Neural cell (in vitro differentiated cells): ENCODE measurements around the gene TMEM116. TPM values are rescaled to one million over a fixed set of nuclear protein-coding genes. Genes with fewer than 3 reads are reported as not detected.

ENCODE experiments used
- H2AFZ ChIP-seq: fragments of 200-600, 300-800 bp; sonication (generic), shearing (Covaris generic); 2 replicates; pipeline ENCODE4 v1.6.0; 2014; ENCODE audit warnings: low read depth, mild to moderate bottlenecking, antibody characterized with exemption, low read length, moderate library complexity
- H3F3A ChIP-seq: fragments of 200-600 bp; shearing (Covaris generic); 2 replicates; pipeline ENCODE4 v1.6.1; 2016; ENCODE audit warnings: mild to moderate bottlenecking, moderate library complexity, mixed read lengths, antibody characterized with exemption, low read length; ENCODE audit not compliant: insufficient read depth, poor library complexity, severe bottlenecking
- H3K27ac ChIP-seq: fragments of 200-600, 300-800 bp; sonication (generic), shearing (Covaris generic); 2 replicates; pipeline ENCODE4 v1.5.1; 2014; ENCODE audit warnings: mild to moderate bottlenecking, low read length, moderate library complexity
- H3K27me3 ChIP-seq: fragments of 300-800, 200-600 bp; sonication (generic), shearing (Covaris generic); 2 replicates; pipeline ENCODE4 v1.6.0; 2014; ENCODE audit warnings: mild to moderate bottlenecking, low read depth, low read length, moderate library complexity; ENCODE audit not compliant: insufficient read depth
- H3K36me3 ChIP-seq: fragments of 300-800, 200-600 bp; sonication (generic), shearing (Covaris generic); 2 replicates; pipeline ENCODE4 v1.5.1; 2014; ENCODE audit warnings: mild to moderate bottlenecking, antibody characterized with exemption, low read length, moderate library complexity; ENCODE audit not compliant: insufficient read depth
- H3K4me2 ChIP-seq: fragments of 300-800, 200-600 bp; sonication (generic), shearing (Covaris generic); 2 replicates; pipeline ENCODE4 v1.6.0; 2014; ENCODE audit warnings: mild to moderate bottlenecking, low read length
- H3K4me3 ChIP-seq: fragments of 300-800, 200-600 bp; sonication (generic), shearing (Covaris generic); 2 replicates; pipeline ENCODE4 v1.5.1; 2014; ENCODE audit warnings: mild to moderate bottlenecking, low read length, moderate library complexity
- H3K79me2 ChIP-seq: fragments of 200-600 bp; shearing (Covaris generic); replicated peaks from 2 replicates; pipeline ENCODE4 v1.6.0; 2014; ENCODE audit warnings: mild to moderate bottlenecking, low read length, moderate library complexity; ENCODE audit not compliant: insufficient read depth
- H3K9ac ChIP-seq: fragments of 300-800, 200-600 bp; sonication (generic), shearing (Covaris generic); 2 replicates; pipeline ENCODE4 v1.6.1; 2016; ENCODE audit warnings: mild to moderate bottlenecking, low read length, mixed read lengths
- H3K9me2 ChIP-seq: fragments of 200-600 bp; shearing (Covaris generic); 2 replicates; pipeline ENCODE4 v1.6.1; 2016; ENCODE audit warnings: mild to moderate bottlenecking, low read length, mixed read lengths; ENCODE audit not compliant: insufficient read depth
- H3K9me3 ChIP-seq: fragments of 200-600, 300-800 bp; sonication (generic), shearing (Covaris generic); 2 replicates; pipeline ENCODE4 v1.6.1; 2016; ENCODE audit warnings: mild to moderate bottlenecking, mixed run types, low read length, moderate library complexity, mixed read lengths
- H4K20me1 ChIP-seq: fragments of 200-600 bp; shearing (Covaris generic); 2 replicates; pipeline ENCODE4 v1.6.1; 2016; ENCODE audit warnings: mild to moderate bottlenecking, mixed run types; ENCODE audit not compliant: insufficient read depth
- EP300 ChIP-seq: fragments of 450-650 bp; conservative IDR thresholded peaks from 2 replicates; pipeline ENCODE4 v1.6.1; 2014; ENCODE audit warnings: antibody characterized with exemption, mild to moderate bottlenecking, moderate library complexity; ENCODE audit not compliant: poor library complexity, severe bottlenecking
- MXI1 ChIP-seq: fragments of 450-650 bp; conservative IDR thresholded peaks from 2 replicates; pipeline ENCODE4 v1.6.1; 2014; ENCODE audit warnings: antibody characterized with exemption, mild to moderate bottlenecking; ENCODE audit not compliant: poor library complexity, severe bottlenecking
- SMC3 ChIP-seq: fragments of 450-650 bp; conservative IDR thresholded peaks from 2 replicates; pipeline ENCODE4 v1.6.1; 2014; ENCODE audit warnings: antibody characterized with exemption, mild to moderate bottlenecking, moderate library complexity; ENCODE audit not compliant: poor library complexity
- TAF1 ChIP-seq: IDR thresholded peaks from 2 replicates; pipeline ENCODE4 v1.6.1; 2012; ENCODE audit warnings: low read depth
- polyA plus RNA-seq: library from polyadenylated mRNA; depleted of rRNA; stranded (reverse); fragments of >200 nt; gene quantifications from 2 replicates; pipeline ENCODE4 v1.2.3, GENCODE V29; 2014
- TF ChIP-seq, protein P1 (sequence below): fragments of 450-650 bp; IDR thresholded peaks from 2 replicates; pipeline ENCODE4 v1.5.1; 2014; ENCODE audit warnings: antibody characterized with exemption, mild to moderate bottlenecking, moderate library complexity; ENCODE audit not compliant: poor library complexity, severe bottlenecking
- TF ChIP-seq, protein P2 (sequence below): IDR thresholded peaks from 2 replicates; pipeline ENCODE4 v1.6.1; 2012; ENCODE audit warnings: borderline replicate concordance

Gene TMEM116
- polyA plus RNA-seq, 1 donor from 2014 or later, result 15.4 TPM

DNA sequence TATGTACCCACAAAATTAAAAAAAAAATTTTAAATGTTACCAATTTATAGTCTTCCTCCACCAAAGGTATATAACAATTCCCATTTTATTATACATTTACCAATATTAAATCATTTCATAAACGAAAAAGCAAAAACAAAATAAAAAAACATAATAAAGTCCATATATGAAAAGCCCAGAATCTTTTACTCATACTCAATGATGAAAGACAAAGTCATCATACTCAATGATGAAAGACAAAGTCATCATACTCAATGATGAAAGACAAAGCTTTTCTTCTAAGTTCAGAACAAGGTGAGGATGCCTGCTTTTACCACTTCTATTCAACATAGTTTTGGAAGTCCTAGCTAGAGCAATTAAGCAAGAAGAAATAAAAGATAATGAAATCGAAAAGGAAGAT is 28.1 kb downstream of the TMEM116 start:
- no peak overlapping the region for H3K9ac ChIP-seq
- no peak for TF ChIP-seq EP300
- TF ChIP-seq, protein P1, sequence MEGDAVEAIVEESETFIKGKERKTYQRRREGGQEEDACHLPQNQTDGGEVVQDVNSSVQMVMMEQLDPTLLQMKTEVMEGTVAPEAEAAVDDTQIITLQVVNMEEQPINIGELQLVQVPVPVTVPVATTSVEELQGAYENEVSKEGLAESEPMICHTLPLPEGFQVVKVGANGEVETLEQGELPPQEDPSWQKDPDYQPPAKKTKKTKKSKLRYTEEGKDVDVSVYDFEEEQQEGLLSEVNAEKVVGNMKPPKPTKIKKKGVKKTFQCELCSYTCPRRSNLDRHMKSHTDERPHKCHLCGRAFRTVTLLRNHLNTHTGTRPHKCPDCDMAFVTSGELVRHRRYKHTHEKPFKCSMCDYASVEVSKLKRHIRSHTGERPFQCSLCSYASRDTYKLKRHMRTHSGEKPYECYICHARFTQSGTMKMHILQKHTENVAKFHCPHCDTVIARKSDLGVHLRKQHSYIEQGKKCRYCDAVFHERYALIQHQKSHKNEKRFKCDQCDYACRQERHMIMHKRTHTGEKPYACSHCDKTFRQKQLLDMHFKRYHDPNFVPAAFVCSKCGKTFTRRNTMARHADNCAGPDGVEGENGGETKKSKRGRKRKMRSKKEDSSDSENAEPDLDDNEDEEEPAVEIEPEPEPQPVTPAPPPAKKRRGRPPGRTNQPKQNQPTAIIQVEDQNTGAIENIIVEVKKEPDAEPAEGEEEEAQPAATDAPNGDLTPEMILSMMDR, result no peak
- TF ChIP-seq TAF1, result no peak
- TF ChIP-seq, protein P2, sequence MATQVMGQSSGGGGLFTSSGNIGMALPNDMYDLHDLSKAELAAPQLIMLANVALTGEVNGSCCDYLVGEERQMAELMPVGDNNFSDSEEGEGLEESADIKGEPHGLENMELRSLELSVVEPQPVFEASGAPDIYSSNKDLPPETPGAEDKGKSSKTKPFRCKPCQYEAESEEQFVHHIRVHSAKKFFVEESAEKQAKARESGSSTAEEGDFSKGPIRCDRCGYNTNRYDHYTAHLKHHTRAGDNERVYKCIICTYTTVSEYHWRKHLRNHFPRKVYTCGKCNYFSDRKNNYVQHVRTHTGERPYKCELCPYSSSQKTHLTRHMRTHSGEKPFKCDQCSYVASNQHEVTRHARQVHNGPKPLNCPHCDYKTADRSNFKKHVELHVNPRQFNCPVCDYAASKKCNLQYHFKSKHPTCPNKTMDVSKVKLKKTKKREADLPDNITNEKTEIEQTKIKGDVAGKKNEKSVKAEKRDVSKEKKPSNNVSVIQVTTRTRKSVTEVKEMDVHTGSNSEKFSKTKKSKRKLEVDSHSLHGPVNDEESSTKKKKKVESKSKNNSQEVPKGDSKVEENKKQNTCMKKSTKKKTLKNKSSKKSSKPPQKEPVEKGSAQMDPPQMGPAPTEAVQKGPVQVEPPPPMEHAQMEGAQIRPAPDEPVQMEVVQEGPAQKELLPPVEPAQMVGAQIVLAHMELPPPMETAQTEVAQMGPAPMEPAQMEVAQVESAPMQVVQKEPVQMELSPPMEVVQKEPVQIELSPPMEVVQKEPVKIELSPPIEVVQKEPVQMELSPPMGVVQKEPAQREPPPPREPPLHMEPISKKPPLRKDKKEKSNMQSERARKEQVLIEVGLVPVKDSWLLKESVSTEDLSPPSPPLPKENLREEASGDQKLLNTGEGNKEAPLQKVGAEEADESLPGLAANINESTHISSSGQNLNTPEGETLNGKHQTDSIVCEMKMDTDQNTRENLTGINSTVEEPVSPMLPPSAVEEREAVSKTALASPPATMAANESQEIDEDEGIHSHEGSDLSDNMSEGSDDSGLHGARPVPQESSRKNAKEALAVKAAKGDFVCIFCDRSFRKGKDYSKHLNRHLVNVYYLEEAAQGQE, result no peak
- no peaks in the 10 kb centered on the region for H3K79me2 ChIP-seq
- no peaks in the 10 kb centered on the region for H3K27me3 ChIP-seq
- no peak overlapping the region for H3K4me3 ChIP-seq
- H3K9me2 ChIP-seq, result no peaks in the 10 kb centered on the region
- no peaks in the 10 kb centered on the region for H4K20me1 ChIP-seq
- H3K4me2 ChIP-seq, result no peak overlapping the region
- H3K9me3 ChIP-seq, result no peaks in the 10 kb centered on the region
- no peak overlapping the region for H2AFZ ChIP-seq
- no peaks in the 10 kb centered on the region for H3K36me3 ChIP-seq
- no peaks in the 10 kb centered on the region for H3F3A ChIP-seq
- H3K27ac ChIP-seq, result no peak overlapping the region

DNA sequence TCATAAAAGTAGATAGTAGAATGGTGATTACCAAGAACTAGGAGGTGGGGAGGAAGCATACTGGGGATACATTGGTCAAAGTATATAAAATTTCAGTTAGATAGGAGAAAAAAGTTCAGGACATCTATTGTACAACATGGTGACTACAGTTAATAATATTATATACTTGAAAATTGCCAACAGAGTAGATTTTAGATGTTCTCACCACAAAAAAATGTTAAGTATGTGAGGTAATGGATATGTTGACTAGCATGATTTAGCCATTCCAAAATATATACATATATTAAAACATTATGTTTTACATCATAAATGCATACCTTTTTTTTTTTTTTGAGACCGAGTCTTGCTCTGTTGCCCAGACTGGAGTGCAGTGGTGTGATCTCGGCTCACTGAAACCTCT is 31.0 kb downstream of the TMEM116 start:
- Histone ChIP-seq H3K79me2 (no peaks in the 10 kb centered on the region), H2AFZ (no peak overlapping the region), H3F3A (no peaks in the 10 kb centered on the region), H3K4me3 (no peak overlapping the region), H3K36me3 (no peaks in the 10 kb centered on the region), H3K9ac (no peak overlapping the region), H3K27ac (no peak overlapping the region), H3K9me3 (no peaks in the 10 kb centered on the region), H3K27me3 (no peaks in the 10 kb centered on the region), H4K20me1 (no peaks in the 10 kb centered on the region), H3K4me2 (no peak overlapping the region), H3K9me2 (no peaks in the 10 kb centered on the region)
- no peak for TF ChIP-seq SMC3
- TF ChIP-seq, protein P2, result no peak
- no peak for TF ChIP-seq TAF1
- no peak for TF ChIP-seq MXI1
- TF ChIP-seq, protein P1, result no peak
- TF ChIP-seq EP300, result no peak
